ENCODE results near the gene CD300H. TPM values are rescaled to one million over a fixed set of nuclear protein-coding genes. Genes with fewer than 3 reads are reported as not detected.

The CD300H gene
- total and polyA plus RNA-seq, 2 donors from 2014 or later: 2.0 TPM; not detected in 1

DNA sequence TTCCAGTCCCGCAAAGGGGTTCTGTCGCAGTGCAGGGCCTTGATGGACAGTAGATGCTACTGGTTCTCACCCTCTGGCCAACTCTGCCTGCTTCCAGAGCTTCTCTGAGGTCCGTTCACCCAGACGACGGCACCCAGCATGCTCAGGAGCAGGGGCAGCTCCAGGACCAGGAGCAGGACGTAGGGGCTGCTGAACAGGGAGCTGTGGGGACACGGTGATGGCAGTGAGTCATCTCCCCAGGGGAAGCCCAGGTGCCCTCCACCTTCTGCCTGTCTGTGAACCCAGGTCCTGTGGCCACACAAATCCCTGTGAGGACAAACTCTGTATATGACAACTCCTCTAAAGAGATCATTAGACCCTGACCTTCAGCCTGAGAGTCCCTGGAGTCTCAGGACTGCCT is 18.0 kb downstream of the CD300H start:
- H3K27me3 ChIP-seq (ENCODE audit: control insufficient read depth, insufficient read depth, low read length): no peaks in the 10 kb centered on the region
- FAIRE-seq: no peak
- no peak for DNase-seq
- H3K9ac ChIP-seq (ENCODE audit: low read length in 3 of 3): no peak overlapping the region
- no peak overlapping the region for H3K4me3 ChIP-seq (ENCODE audit: low read length in 3 of 3)
- intact Hi-C loops (cut with DNase I): no loop called here
- no peak overlapping the region for H3K27ac ChIP-seq (ENCODE audit: low read depth in 2 of 2, low read length in 2 of 2)
- H3K9me3 ChIP-seq (ENCODE audit: control insufficient read depth in 2 of 3, insufficient read depth in 1 of 3, low read length in 3 of 3): no peaks in the 10 kb centered on the region
- TF ChIP-seq, protein P1, sequence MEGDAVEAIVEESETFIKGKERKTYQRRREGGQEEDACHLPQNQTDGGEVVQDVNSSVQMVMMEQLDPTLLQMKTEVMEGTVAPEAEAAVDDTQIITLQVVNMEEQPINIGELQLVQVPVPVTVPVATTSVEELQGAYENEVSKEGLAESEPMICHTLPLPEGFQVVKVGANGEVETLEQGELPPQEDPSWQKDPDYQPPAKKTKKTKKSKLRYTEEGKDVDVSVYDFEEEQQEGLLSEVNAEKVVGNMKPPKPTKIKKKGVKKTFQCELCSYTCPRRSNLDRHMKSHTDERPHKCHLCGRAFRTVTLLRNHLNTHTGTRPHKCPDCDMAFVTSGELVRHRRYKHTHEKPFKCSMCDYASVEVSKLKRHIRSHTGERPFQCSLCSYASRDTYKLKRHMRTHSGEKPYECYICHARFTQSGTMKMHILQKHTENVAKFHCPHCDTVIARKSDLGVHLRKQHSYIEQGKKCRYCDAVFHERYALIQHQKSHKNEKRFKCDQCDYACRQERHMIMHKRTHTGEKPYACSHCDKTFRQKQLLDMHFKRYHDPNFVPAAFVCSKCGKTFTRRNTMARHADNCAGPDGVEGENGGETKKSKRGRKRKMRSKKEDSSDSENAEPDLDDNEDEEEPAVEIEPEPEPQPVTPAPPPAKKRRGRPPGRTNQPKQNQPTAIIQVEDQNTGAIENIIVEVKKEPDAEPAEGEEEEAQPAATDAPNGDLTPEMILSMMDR (IDR thresholded peaks at IDR 0.05; ENCODE audit: borderline replicate concordance, extremely low read depth, insufficient read depth): no peak
- no peaks in the 10 kb centered on the region for H3K36me3 ChIP-seq (ENCODE audit: control insufficient read depth in 2 of 3, insufficient read depth in 3 of 3, low read length in 3 of 3)
- no peaks in the 10 kb centered on the region for H3K4me1 ChIP-seq (ENCODE audit: control insufficient read depth in 2 of 3, insufficient read depth in 2 of 3, low read depth in 1 of 3, low read length in 3 of 3)

DNA sequence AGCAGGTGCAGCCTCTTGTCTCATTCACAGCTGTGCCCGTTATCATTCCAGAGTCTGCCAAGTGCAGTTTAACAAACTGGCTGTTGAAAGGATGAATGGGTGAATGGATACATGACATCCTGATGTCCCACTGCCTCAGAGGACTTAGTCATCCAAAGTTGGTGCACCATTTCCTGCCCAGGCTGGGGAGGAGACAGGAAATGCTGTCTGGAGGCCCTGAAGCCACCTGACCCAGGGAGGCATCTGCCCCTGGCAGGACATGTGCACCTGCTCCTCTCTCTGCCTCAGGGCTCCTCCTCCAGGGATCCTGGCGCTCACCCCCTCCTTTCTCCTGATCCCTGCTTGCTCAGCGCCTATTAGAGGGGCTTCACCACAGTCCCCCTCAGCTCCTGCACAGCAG is 19.6 kb downstream of the CD300H start:
- Histone ChIP-seq H3K27me3 (ENCODE audit: control insufficient read depth, insufficient read depth, low read length) (no peaks in the 10 kb centered on the region), H3K9ac (ENCODE audit: low read length in 3 of 3) (no peak overlapping the region), H3K9me3 (ENCODE audit: control insufficient read depth in 2 of 3, insufficient read depth in 1 of 3, low read length in 3 of 3) (no peaks in the 10 kb centered on the region), H3K36me3 (ENCODE audit: control insufficient read depth in 2 of 3, insufficient read depth in 3 of 3, low read length in 3 of 3) (no peaks in the 10 kb centered on the region), H3K4me3 (ENCODE audit: low read length in 3 of 3) (no peak overlapping the region), H3K4me1 (ENCODE audit: control insufficient read depth in 2 of 3, insufficient read depth in 2 of 3, low read depth in 1 of 3, low read length in 3 of 3) (no peaks in the 10 kb centered on the region), H3K27ac (ENCODE audit: low read depth in 2 of 2, low read length in 2 of 2) (no peak overlapping the region)
- no peak for FAIRE-seq
- DNase-seq: peak in 1 of 5 donors; percentile 8
- TF ChIP-seq, protein P1 (IDR thresholded peaks at IDR 0.05; ENCODE audit: borderline replicate concordance, extremely low read depth, insufficient read depth): no peak
- intact Hi-C loops (cut with DNase I): no loop called here

- no peaks in the 10 kb centered on the region for H3K4me1 ChIP-seq (ENCODE audit: control insufficient read depth in 2 of 3, insufficient read depth in 2 of 3, low read depth in 1 of 3, low read length in 3 of 3)
- H3K4me3 ChIP-seq (ENCODE audit: low read length in 3 of 3): no peak overlapping the region
- TF ChIP-seq, protein P1 (IDR thresholded peaks at IDR 0.05; ENCODE audit: borderline replicate concordance, extremely low read depth, insufficient read depth): no peak
- DNase-seq: peak in 1 of 5 donors; percentile 51
- intact Hi-C loops (cut with DNase I): no loop called here
- no peaks in the 10 kb centered on the region for H3K36me3 ChIP-seq (ENCODE audit: control insufficient read depth in 2 of 3, insufficient read depth in 3 of 3, low read length in 3 of 3)
- FAIRE-seq: no peak
- no peaks in the 10 kb centered on the region for H3K9me3 ChIP-seq (ENCODE audit: control insufficient read depth in 2 of 3, insufficient read depth in 1 of 3, low read length in 3 of 3)
- H3K9ac ChIP-seq (ENCODE audit: low read length in 3 of 3): no peak overlapping the region
- no peaks in the 10 kb centered on the region for H3K27me3 ChIP-seq (ENCODE audit: control insufficient read depth, insufficient read depth, low read length)
- no peak overlapping the region for H3K27ac ChIP-seq (ENCODE audit: low read depth in 2 of 2, low read length in 2 of 2)
These were observed 20.0 kb downstream of the CD300H start for GRCh38 chr17:74547264-74547663.

DNA sequence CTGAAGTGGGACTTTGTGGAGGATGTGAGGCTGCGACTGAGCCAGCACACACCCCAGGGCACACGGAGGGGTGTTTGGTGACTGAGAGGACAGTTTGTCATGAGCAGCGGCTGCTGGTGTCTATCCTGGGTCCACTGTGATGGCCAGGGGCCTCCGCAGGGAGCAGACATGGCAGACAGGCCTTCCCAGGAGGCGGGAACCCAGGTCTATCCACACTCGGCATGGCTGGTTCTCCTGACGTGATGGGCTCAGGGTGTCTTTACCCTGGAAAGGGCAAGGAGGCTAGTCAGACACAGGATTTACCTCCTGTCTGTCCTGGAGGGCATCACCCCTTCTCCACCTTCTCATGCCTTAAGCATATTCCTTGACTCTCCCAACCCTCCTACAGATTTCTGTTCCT is 20.7 kb downstream of the CD300H start:
- H3K9ac ChIP-seq (ENCODE audit: low read length in 3 of 3): no peak overlapping the region
- DNase-seq (peak in 1 of 5 donors; percentile 66), FAIRE-seq (no peak)
- no peak overlapping the region for H3K4me3 ChIP-seq (ENCODE audit: low read length in 3 of 3)
- H3K27ac ChIP-seq (ENCODE audit: low read depth in 2 of 2, low read length in 2 of 2): no peak overlapping the region
- intact Hi-C loops (cut with DNase I): no loop called here
- no peaks in the 10 kb centered on the region for H3K36me3 ChIP-seq (ENCODE audit: control insufficient read depth in 2 of 3, insufficient read depth in 3 of 3, low read length in 3 of 3)
- TF ChIP-seq, protein P1 (IDR thresholded peaks at IDR 0.05; ENCODE audit: borderline replicate concordance, extremely low read depth, insufficient read depth): no peak
- H3K9me3 ChIP-seq (ENCODE audit: control insufficient read depth in 2 of 3, insufficient read depth in 1 of 3, low read length in 3 of 3): no peaks in the 10 kb centered on the region
- H3K27me3 ChIP-seq (ENCODE audit: control insufficient read depth, insufficient read depth, low read length): no peaks in the 10 kb centered on the region
- no peaks in the 10 kb centered on the region for H3K4me1 ChIP-seq (ENCODE audit: control insufficient read depth in 2 of 3, insufficient read depth in 2 of 3, low read depth in 1 of 3, low read length in 3 of 3)

All from kidney (tissue), 14 donors.